ENCODE results near the gene PNPLA4. TPM values are rescaled to one million over a fixed set of nuclear protein-coding genes. Genes with fewer than 3 reads are reported as not detected.

PNPLA4 gene
- total RNA-seq, 4 donors from 2014 or later: 10.8 to 26.0 (median 16.4) TPM

- TF ChIP-seq CTCF (IDR thresholded peaks at IDR 0.05): no peak
- ATAC-seq (ENCODE audit: low FRiP score): no peak
Observed at GRCh38 chrX:7950865-7951264, 23.7 kb upstream of the PNPLA4 start.

GRCh38 chrX:7948483-7948882 is 21.3 kb upstream of the PNPLA4 start:
- no peak for TF ChIP-seq CTCF (IDR thresholded peaks at IDR 0.05)
- ATAC-seq (ENCODE audit: low FRiP score): no peak

More at GRCh38 chrX:7950865-7951264, 23.7 kb upstream of the PNPLA4 start:
- DNase-seq (ENCODE audit: low spot score): no peak

GRCh38 chrX:7946960-7947359 is 19.7 kb upstream of the PNPLA4 start:
- ATAC-seq (ENCODE audit: low FRiP score): no peak
- no peak for TF ChIP-seq CTCF (IDR thresholded peaks at IDR 0.05)
- no peak for DNase-seq (ENCODE audit: low spot score)

More at GRCh38 chrX:7948483-7948882, 21.3 kb upstream of the PNPLA4 start:
- DNase-seq (ENCODE audit: low spot score): no peak

- DNase-seq (ENCODE audit: low spot score) (no peak), ATAC-seq (ENCODE audit: low FRiP score) (no peak)
- TF ChIP-seq CTCF (IDR thresholded peaks at IDR 0.05): no peak
Observed at GRCh38 chrX:7943600-7944245, 16.5 kb upstream of the PNPLA4 start.

GRCh38 chrX:7941390-7942042 is 14.3 kb upstream of the PNPLA4 start:
- no peak for DNase-seq (ENCODE audit: low spot score)
- no peak for ATAC-seq (ENCODE audit: low FRiP score)
- no peak for TF ChIP-seq CTCF (IDR thresholded peaks at IDR 0.05)

- no peak for TF ChIP-seq CTCF (IDR thresholded peaks at IDR 0.05)
- ATAC-seq (ENCODE audit: low FRiP score) (no peak), DNase-seq (ENCODE audit: low spot score) (no peak)
Observed at GRCh38 chrX:7934026-7934425, 6.8 kb upstream of the PNPLA4 start.

- no peak for TF ChIP-seq CTCF (IDR thresholded peaks at IDR 0.05)
- ATAC-seq (ENCODE audit: low FRiP score) (no peak), DNase-seq (ENCODE audit: low spot score) (no peak)
Observed at GRCh38 chrX:7926914-7927258, 327 bp downstream of the PNPLA4 start.
